HCT116 (cell line): Measurements from ENCODE around the gene CD248. TPM values are rescaled to one million over a fixed set of nuclear protein-coding genes. Genes with fewer than 3 reads are reported as not detected.

Source experiments
- ATAC-seq: fragments of 200-7000 bp; cut with Tn5 transposase; 2 replicates; pipeline ENCODE4 v1.9.1; 2020; ENCODE audit warnings: mild to moderate bottlenecking, moderate library complexity
- BruUV-seq: library from RNA; stranded (reverse); fragments of 400-500 nt; replicated peaks from 2 replicates; lab custom pipeline; 2021; lab: Mats Ljungman, UMichigan
- CTCF ChIA-PET: fragments of 300-600 bp; sonication (Branson Sonifier 250); formaldehyde crosslinking; loops from one replicate; lab custom pipeline; 2021; ENCODE audit warnings: antibody characterized with exemption; lab: Charles Lee
- POLR2A ChIA-PET: fragments of 300-600, 350-600 bp; sonication (Branson Sonifier 250); formaldehyde crosslinking; loops from one replicate; lab custom pipeline; 2021; ENCODE audit warnings: antibody characterized with exemption; lab: Charles Lee
- RAD21 ChIA-PET, 2 experiments: fragments of 300-600 bp; sonication (Branson Sonifier 250); formaldehyde crosslinking; loops; one replicate each; lab custom pipeline; 2023; ENCODE audit warnings: low total read pairs in 2 of 2; ENCODE audit not compliant: uncharacterized antibody in 2 of 2, unreplicated experiment in 2 of 2, low non-redundant PET in 1 of 2; lab: Charles Lee
- DNase-seq: peaks from one replicate; pipeline ENCODE4 v3.0.0-alpha.2; 2010; ENCODE audit warnings: low read depth, low spot score
- H2AFZ ChIP-seq: fragments of 200-600 bp; shearing (Covaris generic), sonication (generic); 2 replicates; pipeline ENCODE4 v1.6.1; 2017; ENCODE audit warnings: low read depth, mixed run types, mixed read lengths, antibody characterized with exemption, low read length; ENCODE audit not compliant: poor library complexity, severe bottlenecking
- H3K27ac ChIP-seq: 2 replicates; pipeline ENCODE4 v1.5.1; 2012; ENCODE audit warnings: low read depth, low read length
- H3K27me3 ChIP-seq: fragments of 200-600 bp; sonication (generic); 2 replicates; pipeline ENCODE4 v1.6.1; 2016; ENCODE audit warnings: mixed run types, low read length, mixed read lengths; ENCODE audit not compliant: insufficient read depth
- H3K36me3 ChIP-seq, 2 experiments: fragments of 200-500 bp in 1 of 2; fragments of 200-600 bp in 1 of 2; sonication (Bioruptor generic) in 1 of 2; sonication (generic) in 1 of 2; 2 replicates each; pipeline versions ENCODE4 v1.5.1 to v1.6.1; 2014 to 2016; ENCODE audit warnings: low read length in 2 of 2, inconsistent platforms in 1 of 2, mixed read lengths in 1 of 2, mixed run types in 1 of 2; ENCODE audit not compliant: insufficient read depth in 2 of 2, control insufficient read depth in 1 of 2
- H3K4me1 ChIP-seq, 2 experiments: fragments of 200-600 bp in 1 of 2; sonication (generic) in 1 of 2; 2 replicates each; pipeline versions ENCODE4 v1.5.1 to v1.6.1; 2012 to 2017; ENCODE audit warnings: low read length in 2 of 2, inconsistent platforms in 1 of 2, mild to moderate bottlenecking in 1 of 2, mixed read lengths in 1 of 2, mixed run types in 1 of 2, moderate library complexity in 1 of 2; ENCODE audit not compliant: insufficient read depth in 2 of 2, control insufficient read depth in 1 of 2
- H3K4me2 ChIP-seq: fragments of 200-600 bp; sonication (generic); 2 replicates; pipeline ENCODE4 v1.6.1; 2017; ENCODE audit warnings: mixed run types, low read length, mixed read lengths
- H3K4me3 ChIP-seq, 2 experiments: fragments of 200-600 bp in 1 of 2; sonication (generic) in 1 of 2; replicated peaks in 1 of 2; 2 replicates each; pipeline ENCODE4 v1.5.1; 2011 to 2016; ENCODE audit warnings: low read length in 2 of 2, control low read depth in 1 of 2, low read depth in 1 of 2, mild to moderate bottlenecking in 1 of 2, mixed read lengths in 1 of 2, mixed run types in 1 of 2
- H3K79me2 ChIP-seq: fragments of 200-600 bp; sonication (generic); 2 replicates; pipeline ENCODE4 v1.6.1; 2017; ENCODE audit warnings: mild to moderate bottlenecking, mixed run types, low read length, moderate library complexity, mixed read lengths; ENCODE audit not compliant: insufficient read depth
- H3K9ac ChIP-seq: fragments of 200-600 bp; sonication (generic); 2 replicates; pipeline ENCODE4 v1.6.1; 2016; ENCODE audit warnings: low read length, mixed read lengths
- H3K9me2 ChIP-seq: fragments of 200-600 bp; sonication (generic), shearing (Covaris generic); 2 replicates; pipeline ENCODE4 v1.6.1; 2017; ENCODE audit warnings: mixed run types, mild to moderate bottlenecking, moderate library complexity; ENCODE audit not compliant: insufficient read depth
- H3K9me3 ChIP-seq, 2 experiments: fragments of 200-500 bp in 1 of 2; fragments of 200-600 bp in 1 of 2; sonication (Bioruptor generic) in 1 of 2; sonication (generic) in 1 of 2; 2 replicates each; pipeline ENCODE4 v1.6.1; 2014 to 2017; ENCODE audit warnings: low read length in 2 of 2, mixed read lengths in 2 of 2, inconsistent platforms in 1 of 2, low read depth in 1 of 2, mild to moderate bottlenecking in 1 of 2, mixed run types in 1 of 2, moderate library complexity in 1 of 2; ENCODE audit not compliant: control insufficient read depth in 1 of 2, insufficient read depth in 1 of 2
- H4K20me1 ChIP-seq: fragments of 200-600 bp; sonication (generic), shearing (Covaris generic); 2 replicates; pipeline ENCODE4 v1.6.1; 2017; ENCODE audit warnings: mixed run types, mild to moderate bottlenecking, moderate library complexity; ENCODE audit not compliant: insufficient read depth
- CBX3 ChIP-seq: IDR thresholded peaks from 2 replicates; pipeline ENCODE4 v1.6.1; 2012; ENCODE audit warnings: low read depth
- CTCF ChIP-seq, 3 experiments: fragments of 200-600 bp in 1 of 3; sonication (generic) in 1 of 3; IDR thresholded peaks in 2 of 3; conservative IDR thresholded peaks in 1 of 3; 2 replicates each; pipeline ENCODE4 v1.5.1; 2012 to 2017; ENCODE audit warnings: low read depth in 2 of 3, low read length in 2 of 3, antibody characterized with exemption in 1 of 3, borderline replicate concordance in 1 of 3, control low read depth in 1 of 3, mild to moderate bottlenecking in 1 of 3, mixed read lengths in 1 of 3, mixed run types in 1 of 3, moderate library complexity in 1 of 3; ENCODE audit not compliant: insufficient read depth in 1 of 3
- ELF1 ChIP-seq: IDR thresholded peaks from 2 replicates; pipeline ENCODE4 v1.6.1; 2012; ENCODE audit warnings: low read depth, borderline replicate concordance
- JUND ChIP-seq: IDR thresholded peaks from 2 replicates; pipeline ENCODE4 v1.6.1; 2012
- SP1 ChIP-seq: IDR thresholded peaks from 2 replicates; pipeline ENCODE4 v1.6.1; 2012; ENCODE audit warnings: low read depth
- YY1 ChIP-seq: IDR thresholded peaks from 2 replicates; pipeline ENCODE4 v1.6.1; 2011; ENCODE audit warnings: low read length, low read depth, moderate library complexity, mild to moderate bottlenecking; ENCODE audit not compliant: insufficient replicate concordance; ENCODE audit errors: extremely low read depth
- intact Hi-C: fragments of 100-400 bp; cut with micrococcal nuclease; formaldehyde crosslinking; loops from 2 replicates; pipeline ENCODE4 v1.10.0; 2022
- total RNA-seq: library from RNA; stranded (reverse); gene quantifications from one replicate; pipeline ENCODE4 v1.2.1, GENCODE V29; 2021; ENCODE audit not compliant: unreplicated experiment

The CD248 gene
- total RNA-seq, 1 experiment from 2014 or later, result 0.32 TPM

GRCh38 chr11:66339686-66340483, 23.0 kb upstream of the CD248 start:
- Histone ChIP-seq H3K79me2 (peaks cover 36% of the 10 kb centered on the region), H3K27ac (no peak overlapping the region), H2AFZ (no peak overlapping the region), H3K4me3 (no peak overlapping the region), H3K9me3 (no peaks in the 10 kb centered on the region), H3K4me1 (peaks cover 20 to 45% of the 10 kb centered on the region in 2 experiments), H3K36me3 (peaks cover 9 to 12% of the 10 kb centered on the region in 2 experiments; a peak in 3 of 4 replicates), H3K9me2 (no peaks in the 10 kb centered on the region), H3K9ac (no peak overlapping the region), H3K27me3 (no peaks in the 10 kb centered on the region), H3K4me2 (no peak overlapping the region)
- ChIA-PET CTCF (interaction anchor here (2.3 kb wide), 1 partner anchor 28 kb away, joined by 11 read pairs; no protein-coding TSS in a partner anchor), RAD21 (no interaction called here), POLR2A (no interaction called here)
- intact Hi-C loops, result no loop called here
- DNase-seq (no peak), ATAC-seq (no peak)
- BruUV-seq, result no TSS peak
- TF ChIP-seq ELF1 (no peak), YY1 (no peak), JUND (no peak), SP1 (no peak), CBX3 (no peak)
- TF ChIP-seq, all 23 proteins: peak for 0
- no peaks in the 10 kb centered on the region for H4K20me1 ChIP-seq

GRCh38 chr11:66339162-66339675, 22.4 kb upstream of the CD248 start:
- Histone ChIP-seq H3K27ac (no peak overlapping the region), H3K36me3 (peaks cover 11 to 12% of the 10 kb centered on the region in 2 experiments; a peak in 3 of 4 replicates), H4K20me1 (no peaks in the 10 kb centered on the region), H3K27me3 (no peaks in the 10 kb centered on the region), H3K4me1 (peaks cover 20 to 46% of the 10 kb centered on the region in 2 experiments), H3K9me2 (no peaks in the 10 kb centered on the region), H3K4me3 (no peak overlapping the region), H3K4me2 (no peak overlapping the region), H2AFZ (no peak overlapping the region), H3K79me2 (peaks cover 33% of the 10 kb centered on the region), H3K9ac (no peak overlapping the region), H3K9me3 (no peaks in the 10 kb centered on the region)
- CTCF ChIA-PET, result interaction anchor here (2.3 kb wide), 1 partner anchor 27 kb away, joined by 11 read pairs; no protein-coding TSS in a partner anchor
- no peak for TF ChIP-seq CTCF (IDR thresholded peaks at IDR 0.05 in 2 of 3, conservative IDR thresholded peaks at IDR 0.05 in 1 of 3; ENCODE audit: borderline replicate concordance in 1 of 3, insufficient read depth in 1 of 3, low read depth in 2 of 3, low read length in 2 of 3)
- POLR2A ChIA-PET, result no interaction called here
- RAD21 ChIA-PET, result no interaction called here
- no peak for ATAC-seq
- no TSS peak for BruUV-seq
- no peak for DNase-seq
- intact Hi-C loops, result no loop called here
